ENCODE data around the gene HORMAD1. TPM values are rescaled to one million over a fixed set of nuclear protein-coding genes. Genes with fewer than 3 reads are reported as not detected.
"Not testable (repeated sequence)": the region's sequence is repeated elsewhere in the genome, so short reads cannot be mapped to it uniquely, and the experiment has no call there.

Gene HORMAD1
- total RNA-seq, 6 donors from 2014 or later: 0.54 to 3.0 (median 2.6) TPM; not detected in 3

GRCh38 chr1:150660584-150660983 is 60.1 kb downstream of the HORMAD1 start:
- TF ChIP-seq CTCF (IDR thresholded peaks at IDR 0.05): no peak
- no peak for TF ChIP-seq POLR2A (IDR thresholded peaks at IDR 0.05)
- TF ChIP-seq POLR2AphosphoS5 (IDR thresholded peaks at IDR 0.05): no peak
- TF ChIP-seq EP300 (IDR thresholded peaks at IDR 0.05): no peak
- WGBS, 2 donors: 76 to 96% methylated on average over 4 of the region's 4 CpGs
- Histone ChIP-seq H3K27me3 (no peaks in the 10 kb centered on the region), H3K4me1 (peaks cover 0 to 5% (median 2%) of the 10 kb centered on the region in 4 donors), H3K36me3 (peaks cover 0 to 36% (median 12%) of the 10 kb centered on the region in 4 donors), H3K4me3 (no peak overlapping the region), H3K9me3 (no peaks in the 10 kb centered on the region), H3K27ac (no peak overlapping the region)
- ATAC-seq (ENCODE audit: low FRiP score in 2 of 2): no peak
- DNase-seq: no peak

GRCh38 chr1:150657064-150657463 is 63.6 kb downstream of the HORMAD1 start:
- not testable (repeated sequence) for DNase-seq; ATAC-seq (ENCODE audit: low FRiP score in 2 of 2); H3K9me3 ChIP-seq; H3K27ac ChIP-seq; H3K27me3 ChIP-seq; H3K4me3 ChIP-seq; H3K4me1 ChIP-seq
- H3K36me3 ChIP-seq: peaks cover 0 to 31% (median 10%) of the 10 kb centered on the region in 4 donors
- WGBS, 2 donors: 85% methylated on average over 4 of the region's 4 CpGs

GRCh38 chr1:150654635-150655034 is 66.1 kb downstream of the HORMAD1 start:
- not testable (repeated sequence) for H3K27me3 ChIP-seq; ATAC-seq (ENCODE audit: low FRiP score in 2 of 2); H3K9me3 ChIP-seq; H3K4me1 ChIP-seq
- DNase-seq: peak in 1 of 2 donors; percentile 56
- peak overlapping the region in 1 of 4 donors; percentile 4 for H3K27ac ChIP-seq
- 64 to 81% methylated on average over 10 of the region's 10 CpGs for WGBS, 2 donors
- H3K4me3 ChIP-seq: peak overlapping the region in 2 of 4 donors; percentile 4 to 20
- peaks cover 0 to 24% (median under 1%) of the 10 kb centered on the region in 4 donors for H3K36me3 ChIP-seq

GRCh38 chr1:150650193-150650592 is 70.5 kb downstream of the HORMAD1 start:
- WGBS, 2 donors: 86 to 94% methylated on average over 1 of the region's 1 CpG
- peaks cover 3 to 58% (median 24%) of the 10 kb centered on the region in 4 donors for H3K36me3 ChIP-seq
- ATAC-seq (ENCODE audit: low FRiP score in 2 of 2): peak in 1 of 2 donors; percentile 26
- TF ChIP-seq POLR2AphosphoS5 (IDR thresholded peaks at IDR 0.05): no peak
- no peak for TF ChIP-seq POLR2A (IDR thresholded peaks at IDR 0.05)
- TF ChIP-seq EP300 (IDR thresholded peaks at IDR 0.05): no peak
- no peak for TF ChIP-seq CTCF (IDR thresholded peaks at IDR 0.05)
- peaks cover 0 to 6% (median 0%) of the 10 kb centered on the region in 4 donors for H3K4me1 ChIP-seq
- no peak overlapping the region for H3K4me3 ChIP-seq
- H3K27me3 ChIP-seq: no peaks in the 10 kb centered on the region
- no peaks in the 10 kb centered on the region for H3K9me3 ChIP-seq
- no peak for DNase-seq
- no peak overlapping the region for H3K27ac ChIP-seq

GRCh38 chr1:150649441-150650075 is 71.1 kb downstream of the HORMAD1 start:
- no peaks in the 10 kb centered on the region for H3K27me3 ChIP-seq
- H3K9me3 ChIP-seq: no peaks in the 10 kb centered on the region
- H3K27ac ChIP-seq: no peak overlapping the region
- DNase-seq (no peak), ATAC-seq (ENCODE audit: low FRiP score in 2 of 2) (no peak)
- H3K36me3 ChIP-seq: peaks cover 3 to 54% (median 24%) of the 10 kb centered on the region in 4 donors
- no peak overlapping the region for H3K4me3 ChIP-seq
- H3K4me1 ChIP-seq: peaks cover 0 to 6% (median 0%) of the 10 kb centered on the region in 4 donors
- 92 to 93% methylated on average over 5 of the region's 5 CpGs for WGBS, 2 donors
- TF ChIP-seq POLR2A (IDR thresholded peaks at IDR 0.05) (no peak), EP300 (IDR thresholded peaks at IDR 0.05) (no peak), CTCF (IDR thresholded peaks at IDR 0.05) (no peak), POLR2AphosphoS5 (IDR thresholded peaks at IDR 0.05) (no peak)

Small RNA genes lying within 50 kb of the gene (small RNA-seq; reads per million reads assigned to genes)
- gene RNU6-1042P: 0 reads per million in 4 donors

Other genes starting within 250 kb of the HORMAD1 start
- 10 to 100 TPM in 4 of 6 donors, 1 to 10 TPM in 2; 7.1 to 24.1 (median 14.2) TPM for gene TARS2, start 233.5 kb downstream of the HORMAD1 start, total RNA-seq
- 10 to 100 TPM in 3 of 6 donors, 1 to 10 TPM in 3; 2.2 to 21.1 (median 14.4) TPM for gene ECM1, start 212.8 kb downstream of the HORMAD1 start, total RNA-seq
- 1 to 10 TPM in 1 of 6 donors, not detected in 5; 4.2 TPM for gene FALEC, start 205.1 kb downstream of the HORMAD1 start, total RNA-seq
- 100 to 1,000 TPM in 4 of 6 donors, 10 to 100 TPM in 2; 40.3 to 169 (median 139) TPM for gene ADAMTSL4, start 171.5 kb downstream of the HORMAD1 start, total RNA-seq
- gene MCL1, start 141.3 kb downstream of the HORMAD1 start, total RNA-seq: 100 to 1,000 TPM; 188 to 580 (median 425) TPM
- 100 to 1,000 TPM; 141 to 271 (median 212) TPM for gene ENSA, start 91.3 kb downstream of the HORMAD1 start, total RNA-seq
- gene GOLPH3L, start 23.7 kb downstream of the HORMAD1 start, total RNA-seq: 10 to 100 TPM in 5 of 6 donors, 1 to 10 TPM in 1; 7.9 to 40.6 (median 23.8) TPM
- gene CTSS, start 44.9 kb upstream of the HORMAD1 start, total RNA-seq: 100 to 1,000 TPM; 153 to 625 (median 455) TPM
- 10 to 100 TPM in 5 of 6 donors, 1 to 10 TPM in 1; 9.6 to 35.4 (median 19.8) TPM for gene CTSK, start 87.4 kb upstream of the HORMAD1 start, total RNA-seq
- 10 to 100 TPM; 44.0 to 76.5 (median 53.9) TPM for gene ARNT, start 155.7 kb upstream of the HORMAD1 start, total RNA-seq
- not detected for gene CTXND2, start 166.2 kb upstream of the HORMAD1 start, total RNA-seq
- 10 to 100 TPM; 26.8 to 88.0 (median 40.3) TPM for gene SETDB1, start 205.5 kb upstream of the HORMAD1 start, total RNA-seq